A549 (cell line): ENCODE data around the gene PLTP. TPM values are rescaled to one million over a fixed set of nuclear protein-coding genes. Genes with fewer than 3 reads are reported as not detected.

ENCODE experiments used
- ATAC-seq, 2 experiments: fragments of 200-7000 bp in 1 of 2; fragments of >200 bp in 1 of 2; cut with Nextera tagmentation in 1 of 2; cut with Tn5 transposase in 1 of 2; 3 replicates each; pipeline versions ENCODE4 v1.8.0 to v1.9.1; 2018 to 2020; ENCODE audit warnings: mild to moderate bottlenecking in 1 of 2, moderate library complexity in 1 of 2
- CTCF ChIA-PET: fragments of 300-600 bp; sonication (Branson Sonifier 250); formaldehyde crosslinking; extraction: SDS; loops from one replicate; lab custom pipeline; 2021; ENCODE audit warnings: antibody characterized with exemption, inconsistent platforms; lab: Yijun Ruan, JAX
- POLR2A ChIA-PET: fragments of 350-600 bp; formaldehyde crosslinking; extraction: SDS; loops from one replicate; lab custom pipeline; 2021; ENCODE audit warnings: antibody characterized with exemption, inconsistent platforms; lab: Yijun Ruan, JAX
- DNase-seq, 2 experiments: peaks; one replicate each; pipeline versions ENCODE4 v3.0.0 to v3.0.0-alpha.2; 2011 to 2016; ENCODE audit warnings: low read depth in 1 of 2, low spot score in 1 of 2
- FAIRE-seq: peaks from 2 replicates; lab custom pipeline; 2011; peaks lifted over from hg19 to GRCh38; lab: Jason Lieb, UNC
- H3K27ac ChIP-seq, 2 experiments: fragments of >200 bp; sonication (Bioruptor Twin); formaldehyde crosslinking; 3 replicates each; pipeline ENCODE4 v1.5.1; 2016 to 2017
- H3K4me1 ChIP-seq: fragments of >200 bp; sonication (Bioruptor Twin); formaldehyde crosslinking; 3 replicates; pipeline ENCODE4 v1.6.1; 2016
- H3K4me2 ChIP-seq: fragments of >200 bp; sonication (Bioruptor Twin); formaldehyde crosslinking; 3 replicates; pipeline ENCODE4 v1.6.1; 2016
- H3K4me3 ChIP-seq: fragments of >200 bp; sonication (Bioruptor Twin); formaldehyde crosslinking; 3 replicates; pipeline ENCODE4 v1.5.1; 2016
- H3K9me3 ChIP-seq: fragments of >200 bp; sonication (Bioruptor Twin); formaldehyde crosslinking; 3 replicates; pipeline ENCODE4 v1.6.1; 2016
- BHLHE40 ChIP-seq: IDR thresholded peaks from 2 replicates; pipeline ENCODE4 v1.6.1; 2012; ENCODE audit warnings: low read depth, low read length, inconsistent platforms
- CHD2 ChIP-seq: fragments of 150-350 bp; IDR thresholded peaks from 2 replicates; pipeline ENCODE4 v1.6.1; 2014; ENCODE audit warnings: low read length; ENCODE audit not compliant: partially characterized antibody
- E2F6 ChIP-seq: IDR thresholded peaks from 2 replicates; pipeline ENCODE4 v1.6.1; 2012; ENCODE audit warnings: low read depth, borderline replicate concordance
- ELK1 ChIP-seq: fragments of 150-350 bp; IDR thresholded peaks from 2 replicates; pipeline ENCODE4 v1.6.1; 2014; ENCODE audit warnings: low read depth, mild to moderate bottlenecking, low read length
- ESRRA ChIP-seq: fragments of 150-350 bp; IDR thresholded peaks from 2 replicates; pipeline ENCODE4 v1.6.1; 2014; ENCODE audit warnings: mild to moderate bottlenecking, low read length, borderline replicate concordance
- FOSB ChIP-seq: fragments of 250-450 bp; sonication (Bioruptor Pico); IDR thresholded peaks from 2 replicates; pipeline ENCODE4 v1.5.0; 2020; ENCODE audit warnings: mild to moderate bottlenecking, moderate library complexity
- HOXB5 ChIP-seq: fragments of 250-450 bp; sonication (Bioruptor Pico); IDR thresholded peaks from 2 replicates; pipeline ENCODE4 v1.5.0; 2020; ENCODE audit warnings: mild to moderate bottlenecking, moderate library complexity
- JUN ChIP-seq, 2 experiments: fragments of >200 bp; sonication (Bioruptor Twin); formaldehyde crosslinking; IDR thresholded peaks; 2 replicates in 1 of 2; 3 replicates in 1 of 2; pipeline ENCODE4 v1.6.1; 2016 to 2017
- PBX3 ChIP-seq: IDR thresholded peaks from 2 replicates; pipeline ENCODE4 v1.6.1; 2012
- POLR2AphosphoS2 ChIP-seq: conservative IDR thresholded peaks from 2 replicates; pipeline ENCODE4 v1.6.1; 2012; ENCODE audit warnings: low read length, improper control_type of control experiment, inconsistent platforms
- RAD21 ChIP-seq, 2 experiments: fragments of >200 bp in 1 of 2; sonication (Bioruptor Twin) in 1 of 2; formaldehyde crosslinking in 1 of 2; IDR thresholded peaks in 1 of 2; conservative IDR thresholded peaks in 1 of 2; 2 replicates in 1 of 2; 3 replicates in 1 of 2; pipeline ENCODE4 v1.6.1; 2012 to 2018; ENCODE audit warnings: inconsistent platforms in 1 of 2
- RCOR1 ChIP-seq: fragments of 150-350 bp; IDR thresholded peaks from 2 replicates; pipeline ENCODE4 v1.6.1; 2014; ENCODE audit warnings: antibody characterized with exemption, low read length, low read depth
- REST ChIP-seq: fragments of 200-600 bp; sonication (generic); IDR thresholded peaks from 2 replicates; pipeline ENCODE4 v1.6.1; 2016; ENCODE audit warnings: antibody characterized with exemption, mild to moderate bottlenecking, moderate library complexity
- RFX5 ChIP-seq: fragments of 450-650 bp; IDR thresholded peaks from 2 replicates; pipeline ENCODE4 v1.7.1; 2014; ENCODE audit warnings: antibody characterized with exemption, mild to moderate bottlenecking, moderate library complexity
- ZFP36 ChIP-seq: fragments of 450-650 bp; IDR thresholded peaks from 2 replicates; pipeline ENCODE4 v1.6.1; 2014; ENCODE audit warnings: borderline replicate concordance; ENCODE audit not compliant: partially characterized antibody
- WGBS: methylation state at CpG from one replicate; pipeline ENCODE4 v1.1.6; 2017; ENCODE audit errors: missing lambda C conversion rate; 5-methylcytosine and 5-hydroxymethylcytosine counted together
- polyA plus RNA-seq, 4 experiments: library from polyadenylated mRNA; depleted of rRNA in 3 of 4; stranded (reverse); fragments of >200 nt; fragmentation: RNase III in 1 of 4; extraction: RNeasy Plus Mini Kit Qiagen cat#74134 plus additional on column Dnase treatment in 1 of 4; gene quantifications; 2 replicates in 3 of 4; 3 replicates in 1 of 4; pipeline ENCODE4 v1.2.3, GENCODE V29; 2011 to 2017

The PLTP gene
- polyA plus RNA-seq, 2 of the 4 experiments (the other 2 are of a cell fraction) = 1.6 to 2.7 TPM

- no peak overlapping the region for H3K4me2 ChIP-seq
- FAIRE-seq (no peak), DNase-seq (no peak), ATAC-seq (peak in 1 of 2 experiments; percentile 2; a peak in 2 of 6 replicates)
- no peak overlapping the region for H3K4me3 ChIP-seq
- TF ChIP-seq RCOR1 (no peak), E2F6 (no peak), ZFP36 (no peak), FOSB (no peak), PBX3 (no peak)
- no peaks in the 10 kb centered on the region for H3K9me3 ChIP-seq
- ChIA-PET CTCF (interaction anchor here (1.3 to 21.4 kb wide), 2 partner anchors 16 to 60 kb away, joined by 3 to 358 read pairs; partner anchors contain the start of gene ZNF335), POLR2A (no interaction called here)
- 84% methylated on average over 9 of the region's 9 CpGs for WGBS
- no peak overlapping the region for H3K27ac ChIP-seq
- H3K4me1 ChIP-seq = no peaks in the 10 kb centered on the region
Measured at GRCh38 chr20:45950330-45950646, 38.3 kb upstream of the PLTP start.

GRCh38 chr20:45949542-45950329, 37.8 kb upstream of the PLTP start:
- DNase-seq (no peak), ATAC-seq (no peak; a peak in 1 of 6 replicates), FAIRE-seq (no peak)
- H3K4me3 ChIP-seq = no peak overlapping the region
- no peak overlapping the region for H3K27ac ChIP-seq
- no peaks in the 10 kb centered on the region for H3K9me3 ChIP-seq
- peaks cover under 1% of the 10 kb centered on the region; the same call in 1 of the 3 replicates for H3K4me1 ChIP-seq
- no peak overlapping the region for H3K4me2 ChIP-seq
- CTCF ChIA-PET = interaction anchor here (1.3 to 21.4 kb wide), 2 partner anchors 17 to 59 kb away, joined by 3 to 358 read pairs; partner anchors contain the start of gene ZNF335
- WGBS = 90% methylated on average over 12 of the region's 13 CpGs
- POLR2A ChIA-PET = interaction anchor here (1.6 to 3.2 kb wide), 2 partner anchors 10 to 15 kb away, joined by 4 to 13 read pairs; partner anchors contain the start of gene PCIF1
- TF ChIP-seq POLR2AphosphoS2 = 0 out of 2 replicates have a peak, but pooled peaks have one; percentile 59
- TF ChIP-seq REST = no peak
- no peak for TF ChIP-seq ESRRA
- TF ChIP-seq, all 56 proteins: peak for 1

- H3K4me1 ChIP-seq = peaks cover 8% of the 10 kb centered on the region
- no peak overlapping the region for H3K27ac ChIP-seq
- DNase-seq (no peak), FAIRE-seq (no peak), ATAC-seq (peak in 1 of 2 experiments; percentile 1; a peak in 1 of 6 replicates)
- ChIA-PET POLR2A (interaction anchor here (0.7 to 3.2 kb wide), 4 partner anchors 9 to 24 kb away, joined by 3 to 13 read pairs (median 4); partner anchors contain the start of gene PCIF1), CTCF (interaction anchor here (1.3 to 21.4 kb wide), 5 partner anchors 8 to 150 kb away, joined by 3 to 358 read pairs (median 6); partner anchors contain the start of gene ZNF335)
- H3K4me3 ChIP-seq = no peak overlapping the region
- no peak overlapping the region for H3K4me2 ChIP-seq
- H3K9me3 ChIP-seq = no peaks in the 10 kb centered on the region
- WGBS = 90% methylated on average over 10 of the region's 10 CpGs
- no peak for TF ChIP-seq JUN (IDR thresholded peaks at IDR 0.05)
- no peak for TF ChIP-seq ELK1
- TF ChIP-seq E2F6 = no peak
- no peak for TF ChIP-seq REST
- no peak for TF ChIP-seq RAD21 (conservative IDR thresholded peaks at IDR 0.05 in 1 of 2, IDR thresholded peaks at IDR 0.05 in 1 of 2)
- no peak for TF ChIP-seq RFX5
- no peak for TF ChIP-seq BHLHE40
- TF ChIP-seq HOXB5 (CRISPR knock-in tag) = no peak
- no peak for TF ChIP-seq CHD2
Measured at GRCh38 chr20:45948742-45949541, 37.0 kb upstream of the PLTP start.
